K562 (cell line): ENCODE measurements around the gene TICAM1. TPM values are rescaled to one million over a fixed set of nuclear protein-coding genes. Genes with fewer than 3 reads are reported as not detected.

Experiments used
- ARID2 ChIP-seq: fragments of 450-650 bp; IDR thresholded peaks from 2 replicates; pipeline ENCODE4 v1.6.1; 2017; ENCODE audit warnings: antibody characterized with exemption, mild to moderate bottlenecking
- ARID3A ChIP-seq: IDR thresholded peaks from 2 replicates; pipeline ENCODE4 v1.6.1; 2012; ENCODE audit warnings: low read depth, low read length, improper control_type of control experiment, borderline replicate concordance
- ARID4B ChIP-seq: sonication (generic); formaldehyde crosslinking; IDR thresholded peaks from 2 replicates; pipeline ENCODE4 v1.8.0; 2022; ENCODE audit warnings: mild to moderate bottlenecking, missing genetic modification reagents
- BMI1 ChIP-seq: fragments of 150-350 bp; IDR thresholded peaks from 2 replicates; pipeline ENCODE4 v1.6.1; 2014; ENCODE audit warnings: low read length
- BRCA1 ChIP-seq, 2 experiments: fragments of 450-650 bp in 1 of 2; sonication (generic) in 1 of 2; formaldehyde crosslinking in 1 of 2; IDR thresholded peaks; 2 replicates each; pipeline versions ENCODE4 v1.5.0 to v1.6.1; 2017 to 2020; ENCODE audit warnings: mild to moderate bottlenecking in 1 of 2, missing genetic modification reagents in 1 of 2
- ESRRB ChIP-seq: fragments of 250-450 bp; sonication (Bioruptor Pico); IDR thresholded peaks from 2 replicates; pipeline ENCODE4 v1.5.0; 2020; ENCODE audit warnings: mild to moderate bottlenecking, moderate library complexity, borderline replicate concordance
- FOXO4 ChIP-seq: fragments of 450-650 bp; formaldehyde crosslinking; IDR thresholded peaks from 2 replicates; pipeline ENCODE4 v1.4.0; 2020; ENCODE audit warnings: mild to moderate bottlenecking, moderate library complexity
- GATA2 ChIP-seq: sonication (generic); formaldehyde crosslinking; IDR thresholded peaks from 2 replicates; pipeline ENCODE4 v1.4.0; 2020; ENCODE audit warnings: mild to moderate bottlenecking, missing genetic modification reagents
- HMBOX1 ChIP-seq: sonication (generic); IDR thresholded peaks from 2 replicates; pipeline ENCODE4 v1.6.1; 2016
- MTA1 ChIP-seq: fragments of 450-650 bp; IDR thresholded peaks from 2 replicates; pipeline ENCODE4 v1.6.1; 2017; ENCODE audit warnings: borderline replicate concordance
- NFRKB ChIP-seq: fragments of 450-650 bp; IDR thresholded peaks from 2 replicates; pipeline ENCODE4 v1.6.1; 2016; ENCODE audit warnings: low read depth
- POLR2B ChIP-seq: fragments of 450-650 bp; IDR thresholded peaks from 2 replicates; pipeline ENCODE4 v1.6.1; 2018; ENCODE audit warnings: low read depth; ENCODE audit not compliant: partially characterized antibody
- RCOR1 ChIP-seq, 2 experiments: IDR thresholded peaks; 2 replicates each; pipeline ENCODE4 v1.6.1; 2012; ENCODE audit warnings: low read depth in 2 of 2, low read length in 2 of 2, borderline replicate concordance in 1 of 2, improper control_type of control experiment in 1 of 2
- TCF15 ChIP-seq: fragments of 250-450 bp; sonication (Bioruptor Pico); IDR thresholded peaks from 2 replicates; pipeline ENCODE4 v1.8.0; 2022; ENCODE audit warnings: moderate library complexity, mild to moderate bottlenecking, inconsistent platforms
- THRB ChIP-seq: fragments of 450-650 bp; formaldehyde crosslinking; conservative IDR thresholded peaks from 2 replicates; pipeline ENCODE4 v1.4.0; 2022; ENCODE audit warnings: mild to moderate bottlenecking, missing genetic modification characterization
- TSC22D4 ChIP-seq: fragments of 450-650 bp; IDR thresholded peaks from 2 replicates; pipeline ENCODE4 v1.6.1; 2016; ENCODE audit warnings: missing genetic modification characterization, missing biosample characterization, control low read depth
- ZBTB17 ChIP-seq: fragments of 450-650 bp; formaldehyde crosslinking; IDR thresholded peaks from 2 replicates; pipeline ENCODE4 v1.4.0; 2020; ENCODE audit warnings: mild to moderate bottlenecking
- polyA plus RNA-seq, 8 experiments: library from polyadenylated mRNA; depleted of rRNA in 4 of 8; stranded (reverse) in 5 of 8; unstranded in 3 of 8; fragments of >200 nt; fragmentation: Nextera tagmentation in 2 of 8; fragmentation: Illumina TruSeq in 1 of 8; extraction: Ambion mirVana in 2 of 8; extraction: Trizol in 1 of 8; gene quantifications; 2 replicates each; pipeline versions ENCODE4 v1.2.1 to v1.2.3, GENCODE V29; 2011 to 2014; ENCODE audit warnings: inconsistent platforms in 1 of 8, missing spikeins in 1 of 8
- total RNA-seq, 7 experiments: library from RNA; depleted of rRNA in 6 of 7; stranded (reverse); fragments of >200 nt in 6 of 7; fragmentation: Illumina TruSeq in 2 of 7; extraction: Trizol in 2 of 7; gene quantifications; 2 replicates each; pipeline versions ENCODE4 v1.2.1 to v1.2.3, GENCODE V29; 2011 to 2021; ENCODE audit warnings: low replicate concordance in 1 of 7

Gene TICAM1
- total and polyA plus RNA-seq, 9 of the 15 experiments (the other 6 are each of a cell fraction or from before 2014, with no cell fraction given): 0.07 to 11.6 (median 1.5) TPM

- TF ChIP-seq ARID4B (CRISPR knock-in tag) (peak; percentile 59; the same call in 1 of the 2 replicates), ZBTB17 (CRISPR knock-in tag) (no peak), RCOR1 (IDR thresholded peaks at IDR 0.05; ENCODE audit: borderline replicate concordance in 1 of 2, low read depth in 2 of 2, low read length in 2 of 2) (peak; percentile 23 to 78; a peak in 3 of 4 replicates), ARID2 (no peak), GATA2 (no peak), HMBOX1 (no peak), THRB (no peak), POLR2B (no peak), TSC22D4 (no peak), BRCA1 (IDR thresholded peaks at IDR 0.05) (no peak), BRCA1 (CRISPR knock-in tag; IDR thresholded peaks at IDR 0.05) (no peak), MTA1 (no peak; the same call in 1 of the 2 replicates), FOXO4 (no peak), ESRRB (CRISPR knock-in tag) (no peak), BMI1 (no peak), TCF15 (no peak), NFRKB (no peak), ARID3A (no peak)
Measured at GRCh38 chr19:4867534-4868285, 36.2 kb upstream of the TICAM1 start, which contains the start of gene PLIN3 (continued).
